Astrocyte of the cerebellum (primary cell): ENCODE measurements around the gene LCP2.
"Not testable (repeated sequence)": the region's sequence is repeated elsewhere in the genome, so short reads cannot be mapped to it uniquely, and the experiment has no call there.

Experiments
- DNase-seq: peaks from one replicate; pipeline ENCODE4 v3.0.0-alpha.2; 2011; ENCODE audit warnings: low read depth
- H3K4me3 ChIP-seq: 2 replicates; pipeline ENCODE4 v1.5.1; 2011; ENCODE audit warnings: mild to moderate bottlenecking, low read depth, low read length, moderate library complexity
- in situ Hi-C: cut with HindIII; loops from 2 replicates; pipeline ENCODE4 v1.10.0; 2017; ENCODE audit warnings: low sequenced_read_pairs
- TF ChIP-seq, protein P1 (sequence below): IDR thresholded peaks from 2 replicates; pipeline ENCODE4 v1.5.1; 2012; ENCODE audit warnings: low read length, low read depth, moderate library complexity, mild to moderate bottlenecking; ENCODE audit errors: missing control alignments

The LCP2 gene

DNA sequence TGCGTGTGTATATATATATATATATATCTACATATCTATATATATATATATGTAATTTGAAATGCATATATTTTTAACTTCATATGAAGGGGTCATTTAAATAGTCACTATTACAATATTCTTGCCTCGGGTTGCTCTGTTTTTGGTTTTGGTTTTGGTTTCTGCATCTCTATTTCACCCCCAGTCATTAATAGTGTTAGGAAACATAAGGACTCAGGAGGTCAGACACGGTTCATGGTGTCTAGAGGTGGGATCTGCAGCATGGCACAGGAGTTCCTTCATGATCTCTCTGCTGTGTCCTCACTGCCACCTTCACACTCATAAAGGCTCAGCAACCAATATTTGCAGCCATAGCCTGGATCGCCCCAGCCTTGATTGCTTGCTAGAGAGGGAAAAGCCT is 48.2 kb downstream of the LCP2 start:
- H3K4me3 ChIP-seq = no peak overlapping the region
- in situ Hi-C loops = no loop called here
- TF ChIP-seq, protein P1, sequence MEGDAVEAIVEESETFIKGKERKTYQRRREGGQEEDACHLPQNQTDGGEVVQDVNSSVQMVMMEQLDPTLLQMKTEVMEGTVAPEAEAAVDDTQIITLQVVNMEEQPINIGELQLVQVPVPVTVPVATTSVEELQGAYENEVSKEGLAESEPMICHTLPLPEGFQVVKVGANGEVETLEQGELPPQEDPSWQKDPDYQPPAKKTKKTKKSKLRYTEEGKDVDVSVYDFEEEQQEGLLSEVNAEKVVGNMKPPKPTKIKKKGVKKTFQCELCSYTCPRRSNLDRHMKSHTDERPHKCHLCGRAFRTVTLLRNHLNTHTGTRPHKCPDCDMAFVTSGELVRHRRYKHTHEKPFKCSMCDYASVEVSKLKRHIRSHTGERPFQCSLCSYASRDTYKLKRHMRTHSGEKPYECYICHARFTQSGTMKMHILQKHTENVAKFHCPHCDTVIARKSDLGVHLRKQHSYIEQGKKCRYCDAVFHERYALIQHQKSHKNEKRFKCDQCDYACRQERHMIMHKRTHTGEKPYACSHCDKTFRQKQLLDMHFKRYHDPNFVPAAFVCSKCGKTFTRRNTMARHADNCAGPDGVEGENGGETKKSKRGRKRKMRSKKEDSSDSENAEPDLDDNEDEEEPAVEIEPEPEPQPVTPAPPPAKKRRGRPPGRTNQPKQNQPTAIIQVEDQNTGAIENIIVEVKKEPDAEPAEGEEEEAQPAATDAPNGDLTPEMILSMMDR = no peak
- DNase-seq = no peak

DNA sequence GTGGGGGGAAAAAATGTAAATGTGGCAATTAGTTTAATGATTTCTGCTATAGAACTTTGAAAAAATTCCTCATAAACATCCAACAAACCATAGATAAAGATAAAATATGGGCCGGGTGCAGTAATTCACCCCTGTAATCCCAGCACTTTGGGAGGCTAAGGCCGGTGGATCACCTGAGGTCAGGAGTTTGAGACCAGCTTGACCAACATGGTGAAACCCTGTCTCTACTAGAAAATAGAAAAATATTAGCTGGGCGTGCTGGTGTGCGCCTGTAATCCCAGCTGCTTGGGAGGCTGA is 48.7 kb downstream of the LCP2 start:
- in situ Hi-C loops, H3K4me3 ChIP-seq, DNase-seq: not testable (repeated sequence)

GRCh38 chr5:170248172-170248930 is 49.2 kb downstream of the LCP2 start:
- no peak overlapping the region for H3K4me3 ChIP-seq
- DNase-seq = no peak
- TF ChIP-seq, protein P1 = no peak
- in situ Hi-C loops = no loop called here

DNA sequence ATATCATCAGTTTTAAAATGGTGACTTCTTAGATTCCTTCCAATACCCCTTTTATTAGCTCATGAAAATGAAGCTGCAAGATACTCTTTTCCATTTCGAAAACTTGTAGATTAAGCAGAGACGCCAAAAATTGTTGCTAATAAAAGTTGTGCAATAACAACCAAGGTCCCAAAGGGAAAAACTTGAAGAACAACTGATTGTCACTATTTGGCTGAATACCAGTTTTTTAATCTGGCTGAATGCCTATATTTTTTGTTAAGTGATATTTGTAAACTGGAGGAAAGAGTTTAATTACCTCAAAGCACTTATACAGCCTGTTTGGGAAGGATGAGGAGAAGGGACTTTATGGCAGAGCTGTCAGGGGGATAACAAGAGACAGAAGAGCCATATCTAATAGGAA is 50.2 kb downstream of the LCP2 start:
- TF ChIP-seq, protein P1 = no peak
- in situ Hi-C loops = no loop called here
- no peak for DNase-seq
- no peak overlapping the region for H3K4me3 ChIP-seq

- in situ Hi-C loops = no loop called here
- DNase-seq = no peak
- TF ChIP-seq, protein P1 = no peak
- no peak overlapping the region for H3K4me3 ChIP-seq
Observed at GRCh38 chr5:170246126-170246870, 51.3 kb downstream of the LCP2 start.

- DNase-seq, H3K4me3 ChIP-seq, in situ Hi-C loops: not testable (repeated sequence)
Observed at GRCh38 chr5:170245436-170245835, 52.1 kb downstream of the LCP2 start.

- DNase-seq = no peak
- no peak overlapping the region for H3K4me3 ChIP-seq
- TF ChIP-seq, protein P1 = no peak
- in situ Hi-C loops = loop anchor here (10.0 kb wide), 1 partner anchor 166 kb away; no protein-coding TSS in a partner anchor
Observed at GRCh38 chr5:170238456-170239196, 59.0 kb downstream of the LCP2 start.
